NCI-H2171 treated with DMSO at 0.1 percent for 48 hours (cell line): Measurements from ENCODE around the gene CCDC196.
"Not testable (repeated sequence)": the region's sequence is repeated elsewhere in the genome, so short reads cannot be mapped to it uniquely, and the experiment has no call there.

Experiments used
- DNase-seq: peaks from one replicate; lab custom pipeline; 2025; lab: John Stamatoyannopoulos, UW

CCDC196 gene

DNA sequence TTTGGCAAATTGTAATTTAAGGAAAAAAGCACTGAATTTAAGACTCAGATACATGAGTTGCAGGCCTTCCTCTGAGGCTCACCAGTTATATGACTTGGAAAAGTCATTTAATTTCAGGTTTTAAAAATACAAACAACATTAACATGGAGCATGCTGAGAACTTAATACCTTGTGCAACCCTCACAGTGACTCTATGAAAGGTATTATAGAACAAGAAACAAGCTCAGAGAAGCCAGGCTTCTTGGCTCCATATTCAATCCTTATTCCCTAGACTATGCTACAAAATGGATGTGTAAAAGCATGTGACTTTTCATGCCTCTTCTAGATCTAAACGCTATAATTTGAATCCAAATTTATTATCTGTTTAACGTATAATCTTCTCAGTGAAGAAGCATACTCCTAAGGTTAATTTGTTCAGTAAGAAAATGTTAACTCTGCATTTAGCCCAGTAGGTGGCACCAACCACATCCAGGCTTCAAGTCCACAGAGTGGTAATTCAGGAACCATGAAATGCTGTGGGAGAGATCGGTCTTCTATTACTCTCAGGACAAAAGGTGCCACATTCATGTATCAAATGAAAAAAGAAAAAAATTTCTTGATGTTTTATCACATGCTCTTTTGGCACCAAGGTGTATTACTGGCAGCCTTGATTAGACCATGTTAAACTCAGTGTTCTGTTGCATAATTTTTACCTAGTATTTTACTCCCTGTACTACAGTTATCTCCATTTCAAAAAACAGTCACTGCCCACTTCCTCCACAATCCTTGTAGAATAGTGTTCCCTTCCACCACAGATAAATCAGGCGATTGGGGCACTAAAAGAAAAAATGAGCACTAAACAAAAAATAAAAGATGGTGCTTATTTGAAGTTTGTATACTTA, 9.3 kb downstream of the CCDC196 start:
- peak; percentile 81 for DNase-seq

DNA sequence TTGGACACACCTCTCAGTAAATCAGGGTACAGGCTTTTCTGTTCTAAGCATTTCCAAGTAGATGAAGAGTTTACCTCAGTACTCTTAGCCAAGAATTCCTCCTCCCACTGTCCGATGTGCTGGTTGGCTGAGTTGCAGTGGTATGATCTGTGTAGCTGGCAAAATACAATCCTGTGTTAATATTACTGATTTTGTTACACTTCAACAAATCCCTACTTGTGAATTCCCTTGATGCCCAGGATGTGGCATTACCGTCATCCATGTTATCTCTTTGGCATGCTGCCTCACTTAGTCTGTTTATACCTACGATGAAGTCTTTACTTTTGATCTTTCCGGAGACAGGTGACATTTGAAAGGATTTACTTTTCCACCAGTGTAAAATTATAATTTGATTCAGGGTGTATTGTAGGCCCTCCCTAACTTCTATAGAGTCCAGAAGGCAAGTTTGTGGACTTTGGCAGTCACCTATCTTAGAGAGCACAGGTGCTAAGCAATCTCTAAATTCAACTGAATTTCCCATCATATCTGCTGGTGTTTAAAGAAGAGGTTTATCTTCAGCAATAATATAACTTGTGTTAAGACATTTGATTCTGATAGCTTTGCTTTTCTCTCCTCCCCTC, 10.1 kb downstream of the CCDC196 start:
- DNase-seq: no peak

GRCh38 chr14:66496911-66497310, 10.7 kb downstream of the CCDC196 start:
- DNase-seq: no peak

DNA sequence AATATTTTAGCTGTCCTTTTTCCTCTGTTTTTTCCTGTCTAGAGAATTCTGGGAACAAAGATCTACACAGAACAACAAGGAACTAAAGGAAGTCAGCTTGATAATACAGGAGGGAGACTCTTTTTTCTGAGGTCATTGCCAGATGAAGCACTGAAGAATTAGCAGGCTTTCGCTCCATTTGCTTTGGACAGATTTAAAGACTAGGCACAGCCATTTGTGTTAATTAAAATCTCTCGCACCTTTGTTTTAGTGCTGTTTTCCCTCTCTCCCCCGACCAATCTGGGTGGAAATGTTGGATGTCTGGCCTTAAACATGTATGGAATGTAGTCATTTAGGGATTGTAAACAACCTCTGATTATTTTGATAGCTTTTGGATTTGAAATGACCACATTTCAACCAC, 12.1 kb downstream of the CCDC196 start:
- DNase-seq: no peak

DNA sequence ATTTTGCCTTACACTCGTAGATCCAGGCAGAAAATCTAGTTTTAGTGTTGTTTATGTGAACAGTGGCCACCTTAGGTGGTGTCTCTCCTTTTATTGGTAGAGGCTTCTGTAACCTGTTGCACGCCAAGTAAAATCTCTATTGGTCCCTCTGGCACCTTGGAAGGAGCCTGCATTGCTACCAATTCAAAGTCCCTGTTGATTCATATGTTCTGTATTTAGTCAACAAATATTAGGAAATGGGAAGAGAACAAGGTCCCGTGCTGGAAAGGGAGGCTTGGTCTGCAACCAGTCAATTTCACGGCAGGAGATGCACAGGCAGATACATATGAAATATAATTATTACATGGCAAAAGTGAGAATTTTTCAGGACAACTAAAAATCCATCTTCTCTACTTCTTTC, 15.4 kb downstream of the CCDC196 start:
- DNase-seq: no peak

- not testable (repeated sequence) for DNase-seq
Measured at GRCh38 chr14:66502836-66503235, 16.7 kb downstream of the CCDC196 start.

- peak; percentile 92 for DNase-seq
Measured at GRCh38 chr14:66503532-66503931, 17.4 kb downstream of the CCDC196 start.

DNA sequence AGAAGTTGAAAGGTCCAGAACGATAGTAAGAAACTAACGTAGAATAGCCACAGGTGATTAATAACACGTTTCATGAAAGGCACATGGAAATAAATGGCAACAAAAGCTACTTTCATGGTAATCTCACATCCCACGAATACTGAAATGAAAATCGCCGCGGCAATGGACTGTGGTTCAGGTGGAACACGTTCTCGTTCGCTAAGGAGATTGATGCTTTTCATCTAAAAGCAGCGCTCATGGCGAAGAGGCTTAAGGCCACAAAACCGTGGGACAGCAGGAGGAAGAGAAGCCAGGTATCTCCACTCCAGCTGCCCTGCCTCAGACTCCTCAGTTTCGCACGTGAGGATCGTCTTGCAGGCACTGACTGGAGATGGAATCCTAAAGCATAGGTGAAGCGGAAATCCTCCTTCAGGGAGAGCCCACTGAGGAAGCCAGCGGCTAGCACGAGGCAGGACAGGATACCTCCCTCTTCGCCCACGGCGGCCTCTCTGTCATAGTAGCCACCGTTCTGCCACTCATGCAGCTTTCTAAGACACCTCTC, 21.1 kb downstream of the CCDC196 start:
- DNase-seq: peak; percentile 92

DNA sequence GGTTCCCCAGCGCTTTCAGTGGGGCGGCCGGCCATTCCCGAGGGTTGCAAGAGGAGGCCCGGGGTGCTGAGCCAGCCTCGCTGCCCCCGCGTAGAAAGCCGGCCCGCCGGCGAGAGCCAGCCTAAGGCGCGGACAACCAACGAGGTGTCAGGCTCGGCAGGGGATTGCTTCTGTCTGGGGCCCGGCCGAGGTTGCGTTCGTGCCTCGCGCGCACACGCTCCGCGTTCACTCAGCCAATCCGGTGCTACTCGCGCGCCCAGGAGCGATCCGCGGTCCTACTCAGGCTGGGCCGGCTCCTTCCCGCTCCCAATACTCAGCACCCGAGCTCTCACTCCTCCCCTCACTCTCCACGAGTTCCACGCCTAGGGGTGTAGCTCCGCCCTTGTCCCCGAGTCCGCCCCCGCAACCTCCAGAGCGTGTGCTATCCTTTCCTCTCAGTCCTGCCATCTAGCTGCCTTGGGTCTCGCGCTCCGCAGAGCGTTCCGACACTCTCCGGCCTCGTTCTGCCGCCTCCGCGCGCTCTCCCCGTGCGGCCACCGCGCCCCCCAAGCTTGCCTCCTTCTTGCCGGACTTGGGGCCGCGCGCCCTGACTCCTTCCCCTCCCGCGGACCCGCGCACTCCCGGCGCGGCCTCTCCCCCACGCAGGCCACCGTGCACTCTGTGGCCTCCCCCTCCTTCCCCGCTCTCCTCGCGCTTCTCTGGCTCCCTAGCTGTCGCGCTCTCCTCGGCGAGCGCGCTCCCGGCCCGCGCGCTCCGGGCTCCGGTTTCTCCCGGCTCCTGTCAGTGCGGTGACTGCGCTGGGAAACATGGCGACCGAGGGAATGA, 21.8 kb downstream of the CCDC196 start, which contains the start of gene GPHN:
Gene GPHN, plus strand, starts transcription at position 426 of the 825 bp plus-strand sequence.
- peak; percentile 99 for DNase-seq

DNA sequence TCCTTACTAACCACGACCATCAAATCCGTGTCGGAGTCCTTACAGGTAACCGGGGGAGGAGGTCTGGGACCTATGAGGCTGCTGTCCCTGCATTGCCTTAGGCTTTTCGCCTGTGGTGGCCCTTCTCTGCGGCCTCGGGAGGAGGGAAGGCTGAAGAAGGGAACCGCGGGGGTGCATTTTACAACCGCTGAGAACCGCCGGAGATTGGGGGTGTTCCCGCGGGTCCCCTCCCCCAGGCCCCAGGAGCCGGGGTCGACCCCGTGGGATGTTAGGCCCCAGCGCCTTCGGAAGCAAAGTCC, 22.3 kb downstream of the CCDC196 start:
- DNase-seq: no peak

- peak; percentile 69 for DNase-seq
Measured at GRCh38 chr14:66508846-66509621, 22.9 kb downstream of the CCDC196 start.

- DNase-seq: no peak
Measured at GRCh38 chr14:66509874-66510273, 23.7 kb downstream of the CCDC196 start.

DNA sequence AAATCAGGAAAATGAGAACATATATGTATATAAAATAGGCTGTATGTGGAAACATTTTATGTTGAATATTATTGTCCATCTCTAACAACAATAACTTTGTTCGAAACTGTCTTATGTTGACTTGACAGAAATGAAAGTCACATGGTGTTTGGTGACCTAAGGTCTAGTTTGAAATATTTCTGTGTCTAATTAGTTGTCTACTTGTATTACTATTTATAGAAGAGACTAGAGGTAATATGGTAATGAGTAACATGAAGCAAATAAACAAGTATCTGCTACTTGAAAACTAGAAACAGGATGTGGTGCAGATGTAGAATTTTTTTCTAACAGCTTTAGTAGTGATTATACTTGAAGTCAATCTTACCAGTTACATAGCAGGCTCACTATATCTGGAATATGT, 25.7 kb downstream of the CCDC196 start:
- DNase-seq: no peak

DNA sequence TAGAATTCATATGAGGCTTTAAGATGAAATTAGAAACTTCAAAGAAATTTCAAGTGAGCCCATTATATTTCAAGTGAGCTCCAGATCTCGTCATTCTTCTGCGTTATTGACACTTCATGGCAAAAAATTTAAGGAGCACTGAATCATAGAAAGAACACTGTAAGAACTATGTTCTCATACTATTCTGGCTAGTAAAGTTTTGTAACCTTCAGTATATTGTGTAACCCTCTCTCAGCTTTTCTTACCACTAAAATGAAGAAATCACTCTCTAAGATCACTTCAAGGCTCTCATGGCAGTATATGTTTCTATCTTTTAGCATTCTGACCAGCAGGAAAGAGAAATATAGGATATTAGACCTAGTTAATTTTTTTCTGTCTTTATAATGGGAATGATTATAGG, 28.0 kb downstream of the CCDC196 start:
- no peak for DNase-seq

- DNase-seq: no peak
Measured at GRCh38 chr14:66530526-66530925, 44.4 kb downstream of the CCDC196 start.

DNA sequence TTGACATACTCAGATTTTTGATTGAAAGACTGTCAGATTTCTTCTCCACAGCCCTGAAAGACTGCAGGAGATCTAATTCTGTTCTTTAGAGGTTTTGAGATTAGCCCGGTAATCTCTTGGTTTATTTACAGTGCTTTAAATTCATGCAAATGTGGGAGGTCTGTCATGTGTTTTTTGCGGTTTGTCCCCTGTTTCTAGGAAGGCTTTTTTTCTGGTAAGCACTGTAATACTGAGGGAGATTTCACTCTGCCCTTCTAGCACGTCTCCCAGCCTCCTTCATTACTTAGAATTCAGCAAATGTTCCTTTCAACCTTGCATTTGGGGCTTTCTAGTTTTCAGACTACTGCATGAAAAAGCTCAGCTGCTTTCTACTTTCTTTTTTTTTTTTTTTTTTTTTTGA, 52.9 kb downstream of the CCDC196 start:
- DNase-seq: no peak

DNA sequence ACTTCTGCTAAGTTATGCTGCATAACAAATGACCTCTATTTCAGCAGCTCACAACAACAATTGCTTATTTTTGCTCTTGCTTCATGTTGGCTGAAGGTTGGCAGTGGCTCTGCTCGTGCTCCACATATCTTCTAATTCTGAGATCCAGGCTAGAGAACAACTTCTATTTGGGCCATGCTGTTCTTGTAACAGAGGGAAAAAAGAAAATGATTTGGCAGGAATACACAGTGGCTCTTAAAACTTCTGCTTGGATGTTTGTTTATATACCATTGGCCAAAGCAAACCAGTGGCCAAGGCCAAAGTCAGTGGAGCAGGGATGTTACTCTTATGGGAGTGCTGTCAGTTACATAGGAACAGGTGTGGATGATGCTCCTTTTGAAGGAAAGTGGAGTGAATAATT, 53.9 kb downstream of the CCDC196 start:
- no peak for DNase-seq

DNA sequence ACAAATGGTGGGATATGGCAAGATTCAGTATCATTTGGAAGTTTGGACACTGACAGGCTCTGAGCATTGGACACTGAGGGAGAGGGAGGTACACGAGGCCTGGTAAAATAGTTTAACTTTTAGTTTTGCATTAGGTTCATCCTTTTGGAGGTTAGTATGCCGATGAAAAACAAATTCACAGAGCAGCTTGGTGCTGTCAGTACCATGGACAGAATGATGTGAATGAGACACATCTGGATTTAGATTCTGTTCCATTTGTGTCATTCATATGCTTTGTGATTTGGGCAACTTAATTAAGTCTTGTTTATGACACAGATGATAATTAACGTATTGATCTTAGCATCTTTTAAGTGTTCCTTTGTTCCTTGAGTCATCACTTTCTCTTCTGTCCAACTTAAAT, 55.5 kb downstream of the CCDC196 start:
- no peak for DNase-seq

GRCh38 chr14:66543996-66544395, 57.8 kb downstream of the CCDC196 start:
- DNase-seq: no peak

DNA sequence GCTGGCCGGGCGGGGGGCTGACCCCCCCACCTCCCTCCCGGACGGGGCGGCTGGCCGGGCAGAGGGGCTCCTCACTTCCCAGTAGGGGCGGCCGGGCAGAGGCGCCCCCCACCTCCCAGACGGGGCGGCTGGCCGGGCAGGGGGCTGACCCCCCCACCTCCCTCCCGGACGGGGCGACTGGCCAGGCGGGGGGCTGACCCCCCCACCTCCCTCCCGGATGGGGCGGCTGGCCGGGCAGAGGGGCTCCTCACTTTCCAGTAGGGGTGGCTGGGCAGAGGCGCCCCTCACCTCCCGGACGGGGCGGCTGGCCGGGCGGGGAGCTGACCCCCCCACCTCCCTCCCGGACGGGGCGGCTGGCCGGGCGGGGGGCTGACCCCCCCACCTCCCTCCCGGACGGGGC, 59.0 kb downstream of the CCDC196 start:
- DNase-seq: not testable (repeated sequence)

DNA sequence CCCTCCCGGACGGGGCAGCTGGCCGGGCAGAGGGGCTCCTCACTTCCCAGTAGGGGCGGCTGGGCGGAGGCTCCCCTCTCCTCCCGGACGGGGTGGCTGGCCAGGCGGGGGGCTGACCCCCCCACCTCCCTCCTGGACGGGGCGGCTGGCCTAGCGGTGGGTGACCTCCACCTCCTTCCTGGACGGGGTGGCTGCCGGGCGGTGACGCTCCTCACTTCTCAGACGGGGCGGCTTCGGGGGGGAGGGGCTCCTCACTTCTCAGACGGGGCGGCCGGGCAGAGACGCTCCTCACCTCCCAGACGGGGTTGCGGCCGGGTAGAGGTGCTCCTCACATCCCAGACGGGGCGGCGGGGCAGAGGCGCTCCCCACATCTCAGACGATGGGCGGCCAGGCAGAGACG, 59.6 kb downstream of the CCDC196 start:
- DNase-seq: not testable (repeated sequence)
